ENCODE data around the gene TMEM141. TPM values are rescaled to one million over a fixed set of nuclear protein-coding genes. Genes with fewer than 3 reads are reported as not detected.
"Not testable (repeated sequence)": the region's sequence is repeated elsewhere in the genome, so short reads cannot be mapped to it uniquely, and the experiment has no call there.

The TMEM141 gene
- total RNA-seq, 5 donors from 2014 or later (not counting 1 experiment from before 2014, with no cell fraction given): 24.4 to 53.5 (median 45.8) TPM

GRCh38 chr9:136795000-136795348 is 3.8 kb downstream of the TMEM141 start:
- Mint-ChIP-seq H3K36me3 (peaks cover 5% of the 10 kb centered on the region), H3K27me3 (peaks cover 0 to 2% of the 10 kb centered on the region in 2 donors), H3K9me3 (no peaks in the 10 kb centered on the region), H3K4me3 (no peak overlapping the region), H3K27ac (no peak overlapping the region), H3K4me1 (peaks cover 30 to 35% (median 30%) of the 10 kb centered on the region in 3 donors)
- WGBS (ENCODE audit: insufficient coverage): 84% methylated on average over 3 of the region's 6 CpGs
- ATAC-seq (replicated peaks in 1 of 4) (no peak), DNase-seq (no peak)
- CTCF ChIA-PET: no interaction called here
- Histone ChIP-seq H3K4me1 (ENCODE audit: control insufficient read depth in 1 of 2, extremely low read depth in 1 of 2, insufficient read depth in 2 of 2, low read length in 2 of 2) (peaks cover 7 to 52% of the 10 kb centered on the region in 2 experiments), H3K9me3 (no peaks in the 10 kb centered on the region), H3K36me3 (ENCODE audit: control insufficient read depth in 2 of 2, extremely low read depth in 1 of 2, insufficient read depth in 1 of 2, low read length in 1 of 2) (peaks cover 0 to 7% of the 10 kb centered on the region in 2 donors), H3K27me3 (replicated peaks in 1 of 2; ENCODE audit: control insufficient read depth in 2 of 2, extremely low read depth in 1 of 2, insufficient read depth in 2 of 2, low read length in 1 of 2) (peaks cover 0 to 18% of the 10 kb centered on the region in 2 experiments), H3K4me3 (ENCODE audit: control insufficient read depth in 1 of 2, extremely low read depth in 1 of 2, low read length in 1 of 2) (no peak overlapping the region), H3K27ac (ENCODE audit: low read length) (no peak overlapping the region)
- POLR2A ChIA-PET: no interaction called here

- Mint-ChIP-seq H3K4me3 (peak within 1 kb of the TSS in 1 of 3 donors; percentile 28), H3K4me1 (peaks cover 37 to 44% (median 38%) of the 10 kb centered on the region in 3 donors), H3K36me3 (peaks cover 5% of the 10 kb centered on the region), H3K27me3 (peaks cover 0 to 2% of the 10 kb centered on the region in 2 donors), H3K9me3 (no peaks in the 10 kb centered on the region), H3K27ac (peak within 1 kb of the TSS; percentile 17 to 39)
- CTCF ChIA-PET: no interaction called here
- 77% methylated on average over 4 of the region's 5 CpGs for WGBS (ENCODE audit: insufficient coverage)
- ATAC-seq (replicated peaks in 1 of 4) (no peak), DNase-seq (no peak)
- Histone ChIP-seq H3K27ac (ENCODE audit: low read length) (no peak within 1 kb of the TSS), H3K36me3 (ENCODE audit: control insufficient read depth in 2 of 2, extremely low read depth in 1 of 2, insufficient read depth in 1 of 2, low read length in 1 of 2) (peaks cover 0 to 7% of the 10 kb centered on the region in 2 donors), H3K27me3 (replicated peaks in 1 of 2; ENCODE audit: control insufficient read depth in 2 of 2, extremely low read depth in 1 of 2, insufficient read depth in 2 of 2, low read length in 1 of 2) (peaks cover 0 to 24% of the 10 kb centered on the region in 2 experiments), H3K9me3 (no peaks in the 10 kb centered on the region), H3K4me1 (ENCODE audit: control insufficient read depth in 1 of 2, extremely low read depth in 1 of 2, insufficient read depth in 2 of 2, low read length in 2 of 2) (peaks cover 6 to 52% of the 10 kb centered on the region in 2 experiments), H3K4me3 (ENCODE audit: control insufficient read depth in 1 of 2, extremely low read depth in 1 of 2, low read length in 1 of 2) (no peak within 1 kb of the TSS)
- POLR2A ChIA-PET: no interaction called here
Measured at GRCh38 chr9:136796238-136796774, 5.2 kb downstream of the TMEM141 start, which contains the start of gene CCDC183. Gene CCDC183 (plus strand): TSS chr9:136796338. CDS start chr9:136796398, 60 bp downstream.

- H3K27me3 ChIP-seq (replicated peaks in 1 of 2; ENCODE audit: control insufficient read depth in 2 of 2, extremely low read depth in 1 of 2, insufficient read depth in 2 of 2, low read length in 1 of 2): peaks cover 0 to 27% of the 10 kb centered on the region in 2 experiments
- POLR2A ChIA-PET; H3K27ac ChIP-seq (ENCODE audit: low read length); CTCF ChIA-PET; H3K4me3 ChIP-seq (ENCODE audit: control insufficient read depth in 1 of 2, extremely low read depth in 1 of 2, low read length in 1 of 2); H3K9me3 ChIP-seq; ATAC-seq (replicated peaks in 1 of 4); H3K27ac Mint-ChIP-seq; DNase-seq; H3K36me3 ChIP-seq (ENCODE audit: control insufficient read depth in 2 of 2, extremely low read depth in 1 of 2, insufficient read depth in 1 of 2, low read length in 1 of 2); H3K27me3 Mint-ChIP-seq; H3K9me3 Mint-ChIP-seq; H3K36me3 Mint-ChIP-seq: not testable (repeated sequence)
- Mint-ChIP-seq H3K4me1 (peaks cover 36 to 44% (median 38%) of the 10 kb centered on the region in 3 donors), H3K4me3 (peak overlapping the region in 1 of 3 donors; percentile 28)
- H3K4me1 ChIP-seq (ENCODE audit: control insufficient read depth in 1 of 2, extremely low read depth in 1 of 2, insufficient read depth in 2 of 2, low read length in 2 of 2): peaks cover 4 to 49% of the 10 kb centered on the region in 2 experiments
- whole genome bisulfite sequencing (ENCODE audit: insufficient coverage): 72% methylated on average over 4 of the region's 10 CpGs
Measured at GRCh38 chr9:136796775-136797347, 5.7 kb downstream of the TMEM141 start.

- ATAC-seq (replicated peaks in 1 of 4): no peak
- Mint-ChIP-seq H3K9me3 (no peaks in the 10 kb centered on the region), H3K27me3 (peaks cover 0 to 2% of the 10 kb centered on the region in 2 donors), H3K36me3 (no peaks in the 10 kb centered on the region), H3K4me1 (peaks cover 31 to 35% (median 31%) of the 10 kb centered on the region in 3 donors), H3K4me3 (no peak overlapping the region), H3K27ac (no peak overlapping the region)
- DNase-seq: no peak
- CTCF ChIA-PET: no interaction called here
- WGBS (ENCODE audit: insufficient coverage): 90% methylated on average over 2 of the region's 6 CpGs
- Histone ChIP-seq H3K9me3 (no peaks in the 10 kb centered on the region), H3K27me3 (replicated peaks in 1 of 2; ENCODE audit: control insufficient read depth in 2 of 2, extremely low read depth in 1 of 2, insufficient read depth in 2 of 2, low read length in 1 of 2) (peaks cover 0 to 32% of the 10 kb centered on the region in 2 experiments), H3K4me1 (ENCODE audit: control insufficient read depth in 1 of 2, extremely low read depth in 1 of 2, insufficient read depth in 2 of 2, low read length in 2 of 2) (peaks cover 4 to 36% of the 10 kb centered on the region in 2 experiments), H3K4me3 (ENCODE audit: control insufficient read depth in 1 of 2, extremely low read depth in 1 of 2, low read length in 1 of 2) (no peak overlapping the region), H3K36me3 (ENCODE audit: control insufficient read depth in 2 of 2, extremely low read depth in 1 of 2, insufficient read depth in 1 of 2, low read length in 1 of 2) (no peaks in the 10 kb centered on the region), H3K27ac (ENCODE audit: low read length) (no peak overlapping the region)
- POLR2A ChIA-PET: no interaction called here
Measured at GRCh38 chr9:136798708-136799078, 7.5 kb downstream of the TMEM141 start.

GRCh38 chr9:136799079-136799853 is 8.1 kb downstream of the TMEM141 start:
- no peak for ATAC-seq (replicated peaks in 1 of 4)
- H3K36me3 ChIP-seq (ENCODE audit: control insufficient read depth in 2 of 2, extremely low read depth in 1 of 2, insufficient read depth in 1 of 2, low read length in 1 of 2): no peaks in the 10 kb centered on the region
- no peaks in the 10 kb centered on the region for H3K9me3 Mint-ChIP-seq
- no peaks in the 10 kb centered on the region for H3K9me3 ChIP-seq
- no peak overlapping the region for H3K27ac ChIP-seq (ENCODE audit: low read length)
- no peak for DNase-seq
- H3K27me3 Mint-ChIP-seq: peaks cover 0 to 2% of the 10 kb centered on the region in 2 donors
- H3K27ac Mint-ChIP-seq: no peak overlapping the region
- peak overlapping the region; percentile 64 to 71 for H3K4me3 ChIP-seq (ENCODE audit: control insufficient read depth in 1 of 2, extremely low read depth in 1 of 2, low read length in 1 of 2)
- CTCF ChIA-PET: interaction anchor here in 1 of 2 donors (0.6 kb wide), 1 partner anchor 386 kb away, joined by 4 read pairs; no protein-coding TSS in a partner anchor
- POLR2A ChIA-PET: interaction anchor here (0.7 kb wide), 2 partner anchors 192 to 288 kb away, joined by 3 read pairs; no protein-coding TSS in a partner anchor
- 24% methylated on average over 28 of the region's 35 CpGs for WGBS (ENCODE audit: insufficient coverage)
- peaks cover 4 to 36% of the 10 kb centered on the region in 2 experiments for H3K4me1 ChIP-seq (ENCODE audit: control insufficient read depth in 1 of 2, extremely low read depth in 1 of 2, insufficient read depth in 2 of 2, low read length in 2 of 2)
- peak overlapping the region; percentile 39 to 81 (median 78) for H3K4me3 Mint-ChIP-seq
- peaks cover 31 to 35% (median 34%) of the 10 kb centered on the region in 3 donors for H3K4me1 Mint-ChIP-seq
- H3K36me3 Mint-ChIP-seq: no peaks in the 10 kb centered on the region
- peaks cover 0 to 32% of the 10 kb centered on the region in 2 experiments for H3K27me3 ChIP-seq (replicated peaks in 1 of 2; ENCODE audit: control insufficient read depth in 2 of 2, extremely low read depth in 1 of 2, insufficient read depth in 2 of 2, low read length in 1 of 2)

All from T-cell (primary cell).